Fibroblast of the aortic adventitia (primary cell): ENCODE results near the gene IL17RA. TPM values are rescaled to one million over a fixed set of nuclear protein-coding genes. Genes with fewer than 3 reads are reported as not detected.

Experiments
- DNase-seq: peaks from one replicate; pipeline ENCODE4 v3.0.0-alpha.2; 2010; ENCODE audit warnings: low read depth
- H3K4me3 ChIP-seq: 2 replicates; pipeline ENCODE4 v1.5.1; 2011; ENCODE audit warnings: low read depth, mild to moderate bottlenecking, control low read depth, low read length, moderate library complexity
- CTCF ChIP-seq: IDR thresholded peaks from 2 replicates; pipeline ENCODE4 v1.5.1; 2011; ENCODE audit warnings: mild to moderate bottlenecking, low read length, control low read depth, inconsistent platforms; ENCODE audit not compliant: insufficient read depth
- total RNA-seq: library from RNA; depleted of rRNA; stranded (reverse); fragments of >200 nt; gene quantifications from 2 replicates; pipeline ENCODE4 v1.2.3, GENCODE V29; 2012; ENCODE audit warnings: low replicate concordance

IL17RA gene
- total RNA-seq, 1 donor = 5.2 TPM

- DNase-seq = no peak
- no peak for TF ChIP-seq CTCF
- H3K4me3 ChIP-seq = no peak overlapping the region
Observed at GRCh38 chr22:17152971-17153370, 68.2 kb downstream of the IL17RA start.

GRCh38 chr22:17155941-17156340 lies 71.1 kb downstream of the IL17RA start:
- DNase-seq = no peak
- TF ChIP-seq CTCF = no peak
- no peak overlapping the region for H3K4me3 ChIP-seq

- H3K4me3 ChIP-seq = peak overlapping the region; percentile 13
- no peak for DNase-seq
- TF ChIP-seq CTCF = no peak
Observed at GRCh38 chr22:17157714-17158113, 72.9 kb downstream of the IL17RA start.

- TF ChIP-seq CTCF = no peak
- no peak for DNase-seq
- H3K4me3 ChIP-seq = peak overlapping the region; percentile 85
Observed at GRCh38 chr22:17158176-17158567, 73.4 kb downstream of the IL17RA start.

GRCh38 chr22:17158568-17159503 lies 74.0 kb downstream of the IL17RA start, which contains the start of gene HDHD5:
Gene HDHD5, minus strand, starts transcription at chr22:17159277. Its CDS starts 26 bp downstream, at chr22:17159251.
- peak; percentile 81 for DNase-seq
- peak within 1 kb of the TSS; percentile 85 for H3K4me3 ChIP-seq
- no peak for TF ChIP-seq CTCF

GRCh38 chr22:17159504-17159951 lies 74.7 kb downstream of the IL17RA start:
- TF ChIP-seq CTCF = no peak
- DNase-seq = peak; percentile 40
- peak overlapping the region; percentile 85 for H3K4me3 ChIP-seq
